ENCODE data around the gene SLC37A1.

DNA sequence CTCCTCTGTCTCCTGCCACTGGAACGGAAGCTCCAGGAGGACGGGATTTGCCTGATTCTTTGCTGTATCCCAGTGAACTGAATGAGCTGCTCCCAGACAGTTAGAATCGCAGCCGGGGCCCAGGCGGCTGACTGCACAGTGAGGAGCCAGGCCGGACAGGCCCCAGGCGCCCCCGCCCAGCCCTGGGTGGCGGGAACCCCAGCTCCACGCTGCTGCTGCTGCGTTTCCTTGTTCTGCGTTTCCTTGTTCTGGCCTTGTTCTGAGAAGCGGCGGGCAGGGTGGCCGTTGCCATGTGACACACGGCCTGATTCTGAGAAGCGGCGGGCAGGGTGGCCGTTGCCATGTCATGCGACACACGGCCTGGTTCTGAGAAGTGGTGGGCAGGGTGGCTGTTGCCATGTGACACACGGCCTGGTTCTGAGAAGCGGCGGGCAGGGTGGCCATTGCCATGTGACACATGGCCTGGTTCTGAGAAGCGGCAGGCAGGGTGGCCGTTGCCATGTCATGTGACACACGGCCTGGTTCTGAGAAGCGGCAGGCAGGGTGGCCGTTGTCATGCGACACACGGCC lies 56.2 kb downstream of the SLC37A1 start:
- TF ChIP-seq, protein P1, sequence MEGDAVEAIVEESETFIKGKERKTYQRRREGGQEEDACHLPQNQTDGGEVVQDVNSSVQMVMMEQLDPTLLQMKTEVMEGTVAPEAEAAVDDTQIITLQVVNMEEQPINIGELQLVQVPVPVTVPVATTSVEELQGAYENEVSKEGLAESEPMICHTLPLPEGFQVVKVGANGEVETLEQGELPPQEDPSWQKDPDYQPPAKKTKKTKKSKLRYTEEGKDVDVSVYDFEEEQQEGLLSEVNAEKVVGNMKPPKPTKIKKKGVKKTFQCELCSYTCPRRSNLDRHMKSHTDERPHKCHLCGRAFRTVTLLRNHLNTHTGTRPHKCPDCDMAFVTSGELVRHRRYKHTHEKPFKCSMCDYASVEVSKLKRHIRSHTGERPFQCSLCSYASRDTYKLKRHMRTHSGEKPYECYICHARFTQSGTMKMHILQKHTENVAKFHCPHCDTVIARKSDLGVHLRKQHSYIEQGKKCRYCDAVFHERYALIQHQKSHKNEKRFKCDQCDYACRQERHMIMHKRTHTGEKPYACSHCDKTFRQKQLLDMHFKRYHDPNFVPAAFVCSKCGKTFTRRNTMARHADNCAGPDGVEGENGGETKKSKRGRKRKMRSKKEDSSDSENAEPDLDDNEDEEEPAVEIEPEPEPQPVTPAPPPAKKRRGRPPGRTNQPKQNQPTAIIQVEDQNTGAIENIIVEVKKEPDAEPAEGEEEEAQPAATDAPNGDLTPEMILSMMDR (CRISPR knock-in tag; IDR thresholded peaks at IDR 0.05), result no peak
- no peak for TF ChIP-seq RAD51 (IDR thresholded peaks at IDR 0.05; ENCODE audit: borderline replicate concordance)
- TF ChIP-seq POLR2A (IDR thresholded peaks at IDR 0.05; ENCODE audit: insufficient read depth in 1 of 2, low read depth in 2 of 2, low read length in 2 of 2), result no peak
- no peak for TF ChIP-seq RBAK (CRISPR knock-in tag; IDR thresholded peaks at IDR 0.05)
- TF ChIP-seq, protein P2, sequence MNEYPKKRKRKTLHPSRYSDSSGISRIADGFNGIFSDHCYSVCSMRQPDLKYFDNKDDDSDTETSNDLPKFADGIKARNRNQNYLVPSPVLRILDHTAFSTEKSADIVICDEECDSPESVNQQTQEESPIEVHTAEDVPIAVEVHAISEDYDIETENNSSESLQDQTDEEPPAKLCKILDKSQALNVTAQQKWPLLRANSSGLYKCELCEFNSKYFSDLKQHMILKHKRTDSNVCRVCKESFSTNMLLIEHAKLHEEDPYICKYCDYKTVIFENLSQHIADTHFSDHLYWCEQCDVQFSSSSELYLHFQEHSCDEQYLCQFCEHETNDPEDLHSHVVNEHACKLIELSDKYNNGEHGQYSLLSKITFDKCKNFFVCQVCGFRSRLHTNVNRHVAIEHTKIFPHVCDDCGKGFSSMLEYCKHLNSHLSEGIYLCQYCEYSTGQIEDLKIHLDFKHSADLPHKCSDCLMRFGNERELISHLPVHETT (CRISPR knock-in tag; conservative IDR thresholded peaks at IDR 0.05), result no peak
- TF ChIP-seq RBM39 (IDR thresholded peaks at IDR 0.05; ENCODE audit: low read depth, low read length, poor library complexity, severe bottlenecking), result no peak

Data from HepG2 (cell line).